ENCODE results near the gene CABLES1.

The CABLES1 gene

DNA sequence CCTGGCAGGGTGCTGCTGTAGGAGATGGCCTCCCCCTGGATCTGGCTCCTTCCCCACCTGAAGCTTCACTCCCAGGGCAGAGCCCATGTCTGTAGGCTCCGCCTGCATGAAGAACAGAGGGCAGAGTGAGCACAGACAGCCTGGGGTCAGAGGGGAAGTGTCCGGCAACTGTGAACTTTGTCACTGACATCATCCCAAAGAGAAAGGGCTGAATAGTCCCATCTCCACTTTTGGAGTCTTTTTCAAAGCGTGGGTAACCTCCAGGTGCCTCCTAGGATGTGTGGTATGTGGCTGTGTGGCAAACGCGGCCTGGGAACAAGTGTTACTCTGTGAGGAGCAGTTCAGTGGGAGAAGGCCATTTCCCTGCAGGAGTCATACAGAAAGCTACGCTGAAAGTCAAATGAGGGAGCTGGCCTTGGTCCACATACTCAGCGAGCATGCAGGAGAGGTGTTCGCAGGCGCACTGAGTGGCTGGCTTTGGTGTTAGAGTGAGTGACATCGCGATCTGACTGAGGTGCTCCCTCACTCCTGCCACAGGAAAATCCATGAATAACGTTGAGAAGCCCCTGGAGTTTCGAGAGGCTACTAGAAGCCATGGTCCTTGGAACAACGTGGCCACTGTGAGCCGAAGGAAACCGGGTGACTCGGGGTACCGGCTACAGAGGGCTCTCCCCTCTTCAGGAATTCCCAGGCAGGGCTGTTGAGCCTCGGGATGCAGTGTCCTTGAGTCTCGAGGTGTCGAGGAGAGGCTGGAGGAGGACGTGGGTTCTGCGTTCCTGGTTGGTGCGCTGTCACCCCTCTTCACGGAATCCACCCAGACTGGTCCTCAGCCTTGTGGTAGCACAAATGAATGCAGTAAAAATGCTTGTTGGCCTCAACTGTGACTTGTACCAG is 54.7 kb downstream of the CABLES1 start:
- no peaks in the 10 kb centered on the region for H3K79me2 ChIP-seq (ENCODE audit: insufficient read depth, low read length)
- H3K27ac ChIP-seq (ENCODE audit: low read depth, low read length): no peak overlapping the region
- H3K4me2 ChIP-seq (ENCODE audit: low read depth, low read length, poor library complexity, severe bottlenecking): no peak overlapping the region
- no peak overlapping the region for H3K9ac ChIP-seq (ENCODE audit: low read length)
- H3F3A ChIP-seq (ENCODE audit: insufficient read depth): no peaks in the 10 kb centered on the region
- H3K27me3 ChIP-seq (ENCODE audit: low read length): no peaks in the 10 kb centered on the region
- no peaks in the 10 kb centered on the region for H3K9me3 ChIP-seq (ENCODE audit: insufficient read depth, low read length)
- no peak overlapping the region for H3K4me3 ChIP-seq (ENCODE audit: insufficient read depth, low read length, poor library complexity, severe bottlenecking)
- H3K9me2 ChIP-seq (replicated peaks; ENCODE audit: insufficient read depth, low read length): no peaks in the 10 kb centered on the region
- H4K20me1 ChIP-seq (ENCODE audit: low read depth, low read length): no peaks in the 10 kb centered on the region
- no peak overlapping the region for H2AFZ ChIP-seq (ENCODE audit: low read depth, low read length, severe bottlenecking)
- TF ChIP-seq EZH2phosphoT487 (conservative IDR thresholded peaks at IDR 0.05; ENCODE audit: low read length): no peak
- TF ChIP-seq, protein P1, sequence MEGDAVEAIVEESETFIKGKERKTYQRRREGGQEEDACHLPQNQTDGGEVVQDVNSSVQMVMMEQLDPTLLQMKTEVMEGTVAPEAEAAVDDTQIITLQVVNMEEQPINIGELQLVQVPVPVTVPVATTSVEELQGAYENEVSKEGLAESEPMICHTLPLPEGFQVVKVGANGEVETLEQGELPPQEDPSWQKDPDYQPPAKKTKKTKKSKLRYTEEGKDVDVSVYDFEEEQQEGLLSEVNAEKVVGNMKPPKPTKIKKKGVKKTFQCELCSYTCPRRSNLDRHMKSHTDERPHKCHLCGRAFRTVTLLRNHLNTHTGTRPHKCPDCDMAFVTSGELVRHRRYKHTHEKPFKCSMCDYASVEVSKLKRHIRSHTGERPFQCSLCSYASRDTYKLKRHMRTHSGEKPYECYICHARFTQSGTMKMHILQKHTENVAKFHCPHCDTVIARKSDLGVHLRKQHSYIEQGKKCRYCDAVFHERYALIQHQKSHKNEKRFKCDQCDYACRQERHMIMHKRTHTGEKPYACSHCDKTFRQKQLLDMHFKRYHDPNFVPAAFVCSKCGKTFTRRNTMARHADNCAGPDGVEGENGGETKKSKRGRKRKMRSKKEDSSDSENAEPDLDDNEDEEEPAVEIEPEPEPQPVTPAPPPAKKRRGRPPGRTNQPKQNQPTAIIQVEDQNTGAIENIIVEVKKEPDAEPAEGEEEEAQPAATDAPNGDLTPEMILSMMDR (IDR thresholded peaks at IDR 0.05; ENCODE audit: insufficient read depth, low read length, poor library complexity, severe bottlenecking): no peak
- H3K36me3 ChIP-seq (ENCODE audit: low read length): no peaks in the 10 kb centered on the region

DNA sequence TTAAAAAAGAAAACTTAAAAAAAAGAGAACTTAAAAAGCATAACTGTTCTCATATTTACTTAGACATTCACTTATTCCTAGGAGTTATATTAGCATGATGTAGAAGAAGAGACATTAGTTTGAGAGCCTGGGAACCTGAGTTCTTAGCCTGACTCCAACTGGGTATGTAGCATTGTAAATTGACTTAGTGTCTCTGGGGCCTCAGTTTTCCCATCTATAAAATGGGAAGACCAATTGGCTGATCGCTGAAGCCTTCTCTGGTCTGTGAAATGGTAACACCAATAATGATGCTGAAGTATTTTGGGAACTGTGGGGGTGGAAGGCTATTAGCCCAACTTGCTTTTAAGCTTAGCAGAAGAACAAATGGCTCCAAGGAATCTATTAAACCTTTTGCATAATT is 55.9 kb downstream of the CABLES1 start:
- H3K79me2 ChIP-seq (ENCODE audit: insufficient read depth, low read length): no peaks in the 10 kb centered on the region
- H3K36me3 ChIP-seq (ENCODE audit: low read length): no peaks in the 10 kb centered on the region
- H3K4me3 ChIP-seq (ENCODE audit: insufficient read depth, low read length, poor library complexity, severe bottlenecking): no peak overlapping the region
- H3K9me2 ChIP-seq (replicated peaks; ENCODE audit: insufficient read depth, low read length): no peaks in the 10 kb centered on the region
- no peak overlapping the region for H3K27ac ChIP-seq (ENCODE audit: low read depth, low read length)
- H3F3A ChIP-seq (ENCODE audit: insufficient read depth): no peaks in the 10 kb centered on the region
- H3K4me2 ChIP-seq (ENCODE audit: low read depth, low read length, poor library complexity, severe bottlenecking): no peak overlapping the region
- no peaks in the 10 kb centered on the region for H3K9me3 ChIP-seq (ENCODE audit: insufficient read depth, low read length)
- H3K27me3 ChIP-seq (ENCODE audit: low read length): no peaks in the 10 kb centered on the region
- no peak overlapping the region for H3K9ac ChIP-seq (ENCODE audit: low read length)
- no peak overlapping the region for H2AFZ ChIP-seq (ENCODE audit: low read depth, low read length, severe bottlenecking)
- no peak for TF ChIP-seq EZH2phosphoT487 (conservative IDR thresholded peaks at IDR 0.05; ENCODE audit: low read length)
- TF ChIP-seq, protein P1 (IDR thresholded peaks at IDR 0.05; ENCODE audit: insufficient read depth, low read length, poor library complexity, severe bottlenecking): no peak
- no peaks in the 10 kb centered on the region for H4K20me1 ChIP-seq (ENCODE audit: low read depth, low read length)

DNA sequence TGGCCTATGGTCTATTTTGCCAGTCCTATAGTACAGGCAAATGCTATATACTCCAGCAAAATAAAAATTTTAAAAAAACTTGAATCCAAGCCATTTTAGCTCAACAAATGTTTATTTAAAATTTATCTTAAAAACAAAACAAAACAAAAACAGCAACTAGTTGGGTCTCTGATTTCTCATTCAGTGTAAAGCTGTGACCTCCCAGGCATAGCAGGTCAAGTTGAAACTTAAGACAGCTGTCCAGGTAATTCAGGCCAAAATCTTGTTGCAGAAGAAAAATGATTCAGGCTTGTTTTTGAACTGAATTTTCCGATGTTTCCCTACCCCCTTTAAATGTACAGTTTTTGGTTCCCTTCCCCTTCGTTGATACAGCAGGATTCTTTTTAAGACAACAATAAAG is 58.5 kb downstream of the CABLES1 start:
- no peaks in the 10 kb centered on the region for H3K27me3 ChIP-seq (ENCODE audit: low read length)
- H3K9ac ChIP-seq (ENCODE audit: low read length): no peak overlapping the region
- H3K4me2 ChIP-seq (ENCODE audit: low read depth, low read length, poor library complexity, severe bottlenecking): no peak overlapping the region
- no peaks in the 10 kb centered on the region for H3K9me2 ChIP-seq (replicated peaks; ENCODE audit: insufficient read depth, low read length)
- no peaks in the 10 kb centered on the region for H3K36me3 ChIP-seq (ENCODE audit: low read length)
- TF ChIP-seq, protein P1 (IDR thresholded peaks at IDR 0.05; ENCODE audit: insufficient read depth, low read length, poor library complexity, severe bottlenecking): no peak
- TF ChIP-seq EZH2phosphoT487 (conservative IDR thresholded peaks at IDR 0.05; ENCODE audit: low read length): no peak
- H3F3A ChIP-seq (ENCODE audit: insufficient read depth): no peaks in the 10 kb centered on the region
- no peak overlapping the region for H3K27ac ChIP-seq (ENCODE audit: low read depth, low read length)
- H2AFZ ChIP-seq (ENCODE audit: low read depth, low read length, severe bottlenecking): no peak overlapping the region
- H4K20me1 ChIP-seq (ENCODE audit: low read depth, low read length): no peaks in the 10 kb centered on the region
- H3K79me2 ChIP-seq (ENCODE audit: insufficient read depth, low read length): no peaks in the 10 kb centered on the region
- H3K9me3 ChIP-seq (ENCODE audit: insufficient read depth, low read length): no peaks in the 10 kb centered on the region
- H3K4me3 ChIP-seq (ENCODE audit: insufficient read depth, low read length, poor library complexity, severe bottlenecking): no peak overlapping the region

Measured in SU-DHL-6 (cell line).